Measurements from ENCODE around the gene EPB41L4A.
"Not testable (repeated sequence)": the region's sequence is repeated elsewhere in the genome, so short reads cannot be mapped to it uniquely, and the experiment has no call there.

EPB41L4A gene

DNA sequence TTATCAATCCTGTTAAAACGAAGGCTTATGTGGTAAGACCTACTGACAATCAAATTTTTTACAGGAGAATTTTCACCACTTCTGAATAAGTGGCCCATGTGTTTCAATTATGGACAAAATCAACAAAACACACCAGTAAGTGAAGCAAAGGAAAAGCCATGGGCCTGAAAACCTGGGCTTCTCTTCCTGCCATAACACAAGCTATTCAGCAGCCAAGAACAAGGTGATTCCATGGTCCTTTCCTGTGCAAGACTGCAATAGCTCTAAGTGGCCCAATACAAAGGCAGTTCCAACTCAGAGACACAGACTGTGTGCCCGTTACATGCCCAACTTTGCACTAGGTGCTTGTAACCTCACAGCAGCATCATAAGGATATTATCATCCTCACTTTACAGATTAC, 168.5 kb downstream of the EPB41L4A start:
- DNase-seq, result no peak

DNA sequence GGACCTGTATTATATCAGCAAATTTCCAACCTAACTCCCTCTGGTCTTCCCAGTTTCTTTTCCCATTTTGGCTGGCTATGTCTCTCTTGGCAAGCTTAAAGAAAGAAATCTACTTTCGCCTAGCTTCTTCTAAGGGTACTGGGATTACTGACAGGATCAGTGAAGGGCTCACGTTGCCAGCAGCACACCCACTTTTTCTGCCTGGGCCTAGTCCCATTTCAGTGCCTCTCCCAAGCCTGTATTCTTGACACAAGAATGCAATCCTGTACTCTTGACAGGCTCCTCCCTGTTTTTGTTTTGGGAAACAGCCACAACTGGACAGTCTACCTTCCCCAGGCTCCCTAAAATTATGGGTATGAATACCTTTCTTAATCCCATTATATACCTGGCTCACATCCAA, 170.5 kb downstream of the EPB41L4A start:
- DNase-seq, result no peak

DNA sequence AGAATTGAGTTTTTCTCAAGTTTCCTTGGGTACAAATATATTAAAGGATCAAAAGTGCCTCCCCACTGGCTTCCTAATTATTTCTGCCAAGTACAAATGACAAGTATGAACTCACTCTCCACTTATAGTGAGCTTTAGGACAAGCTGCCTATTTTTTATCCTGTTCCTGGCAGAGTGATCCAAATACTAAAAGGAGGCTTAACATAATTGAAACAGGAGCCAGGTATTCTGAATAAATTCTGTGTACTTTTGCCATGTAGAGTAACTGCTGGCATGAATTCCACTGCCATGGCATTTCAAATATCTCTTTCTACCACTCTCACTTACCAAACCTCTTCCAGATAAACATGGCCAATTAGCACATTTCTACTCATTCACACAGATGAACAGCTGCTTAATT, 171.1 kb downstream of the EPB41L4A start:
- no peak for DNase-seq

DNA sequence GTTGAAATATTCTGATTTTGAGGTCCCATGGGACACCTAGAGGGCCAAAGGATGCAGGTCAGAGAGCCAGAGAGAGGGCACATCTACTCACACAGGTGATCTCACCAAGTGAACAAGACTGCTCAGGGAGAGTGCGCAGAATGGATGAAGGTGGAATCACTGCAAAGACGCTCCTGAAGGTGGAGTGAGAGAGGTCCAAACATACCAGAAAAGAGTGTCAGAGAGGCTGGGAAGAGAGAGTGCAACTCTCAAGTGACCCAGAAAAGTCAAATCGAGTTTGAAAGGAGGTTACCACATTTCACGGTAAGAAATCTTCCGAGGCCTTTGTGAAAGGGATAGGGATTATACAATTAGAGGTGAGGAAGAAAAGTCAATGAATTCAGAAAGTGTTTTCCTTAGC, 173.4 kb downstream of the EPB41L4A start:
- DNase-seq, result no peak

DNA sequence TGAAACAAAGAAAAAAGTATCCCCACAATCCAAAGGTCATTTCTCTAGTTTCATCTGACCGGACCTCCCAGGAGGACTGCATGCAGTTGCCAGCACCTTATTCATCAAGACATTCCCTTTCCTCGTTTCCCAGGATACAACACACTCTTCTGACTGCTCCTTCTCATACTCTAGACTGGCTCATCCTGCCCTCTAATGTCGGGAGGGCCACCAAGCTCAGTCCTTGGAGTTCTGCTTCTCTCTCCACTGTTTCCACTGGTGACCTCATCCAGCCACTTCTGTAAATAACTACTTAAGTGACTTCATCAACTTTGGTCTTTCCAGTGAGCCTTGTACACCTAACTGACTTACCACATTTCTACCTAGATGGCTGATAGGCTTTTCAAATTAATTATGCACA, 179.1 kb downstream of the EPB41L4A start:
- DNase-seq, result no peak

DNA sequence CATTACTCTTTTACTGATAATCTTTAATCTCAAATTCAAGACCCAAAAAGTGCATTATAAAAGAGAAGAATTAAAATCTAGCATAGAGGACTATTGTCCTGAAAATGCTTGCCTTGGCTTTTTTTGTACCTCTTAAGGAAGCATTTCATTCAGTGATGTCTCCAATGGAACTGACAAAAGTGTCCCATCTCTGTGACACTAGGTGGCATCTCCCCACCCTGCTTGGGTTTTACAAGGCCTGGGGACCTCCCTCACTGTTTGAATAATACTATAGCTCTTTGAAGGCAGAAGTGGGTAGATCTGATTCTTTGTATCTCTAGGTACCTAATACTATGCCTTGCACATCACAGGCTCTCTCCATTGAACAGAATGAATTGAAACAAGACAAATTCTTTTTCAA, 180.6 kb downstream of the EPB41L4A start:
- DNase-seq, result no peak

DNA sequence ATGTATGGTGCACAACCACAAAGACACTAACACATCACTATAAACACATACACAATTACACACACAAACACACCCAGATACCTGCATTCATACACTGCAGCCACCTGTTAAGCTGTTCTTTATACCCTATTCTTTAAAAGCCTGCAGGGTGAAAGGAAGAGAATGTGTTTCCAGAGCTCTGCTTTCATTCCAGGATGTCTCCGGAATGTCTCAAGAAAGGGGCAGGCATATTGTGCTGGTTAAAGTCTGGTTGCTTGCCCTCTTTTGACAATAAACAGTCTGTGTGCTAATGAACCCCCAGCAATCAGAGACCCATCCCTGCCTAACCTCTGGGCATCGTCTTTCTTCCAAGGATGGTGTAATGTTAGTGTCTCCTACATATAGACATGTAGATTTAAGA, 181.6 kb downstream of the EPB41L4A start:
- DNase-seq, result no peak

DNA sequence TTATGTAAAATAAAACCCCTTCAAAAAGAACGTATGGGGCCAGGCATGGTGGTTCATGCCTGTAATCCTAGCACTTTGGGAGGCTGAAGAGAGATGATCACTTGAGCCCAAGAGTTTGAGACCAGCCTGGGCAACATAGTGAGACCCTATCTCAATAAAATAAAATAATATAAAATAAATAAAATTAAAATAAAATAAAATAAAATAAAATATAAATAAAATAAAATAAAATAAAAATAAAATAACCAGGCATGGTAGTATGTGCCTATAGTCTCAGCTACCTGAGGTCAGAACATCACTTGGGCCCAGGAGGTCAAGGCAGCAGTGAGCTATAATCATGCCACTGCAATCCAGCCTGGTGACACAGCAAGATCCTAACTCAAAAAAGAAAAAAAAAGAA, 185.1 kb downstream of the EPB41L4A start:
- DNase-seq, result no peak

DNA sequence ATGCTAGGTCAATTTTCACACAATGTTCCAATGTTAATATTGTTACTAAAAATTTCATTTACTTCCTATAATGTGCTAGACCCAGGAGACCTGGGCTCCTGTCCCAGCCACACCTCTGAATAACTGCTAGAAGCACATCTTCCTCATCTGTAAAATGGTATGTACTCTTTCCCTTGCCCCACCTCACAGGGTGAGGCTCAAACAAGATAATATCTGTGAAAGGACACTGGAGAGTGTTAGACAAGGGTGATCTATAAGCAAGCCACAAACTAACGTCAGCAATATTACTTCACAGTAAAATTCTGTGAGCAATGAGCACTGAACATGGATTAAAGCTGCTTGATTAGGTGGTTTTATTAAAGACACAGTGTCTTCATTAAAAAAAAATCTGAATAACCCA, 186.4 kb downstream of the EPB41L4A start:
- no peak for DNase-seq

DNA sequence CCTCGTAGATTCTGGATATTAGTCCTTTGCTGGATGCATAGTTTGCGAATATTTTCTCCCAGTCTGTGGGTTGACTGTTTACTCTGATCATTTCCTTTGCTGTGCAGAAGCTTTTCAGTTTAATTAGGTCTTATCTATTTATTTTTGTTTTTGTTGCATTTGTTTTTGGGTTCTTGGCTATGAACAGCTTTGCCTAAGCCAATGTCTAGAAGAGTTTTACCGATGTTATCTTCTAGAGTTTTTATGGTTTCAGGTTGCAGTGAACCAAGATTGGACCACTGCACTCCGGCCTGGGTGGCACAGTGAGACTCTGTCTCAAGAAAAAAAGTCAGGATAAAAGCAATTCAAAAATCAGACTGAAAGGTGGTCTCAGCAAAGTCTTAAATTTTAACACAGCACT, 188.5 kb downstream of the EPB41L4A start:
- no peak for DNase-seq

DNA sequence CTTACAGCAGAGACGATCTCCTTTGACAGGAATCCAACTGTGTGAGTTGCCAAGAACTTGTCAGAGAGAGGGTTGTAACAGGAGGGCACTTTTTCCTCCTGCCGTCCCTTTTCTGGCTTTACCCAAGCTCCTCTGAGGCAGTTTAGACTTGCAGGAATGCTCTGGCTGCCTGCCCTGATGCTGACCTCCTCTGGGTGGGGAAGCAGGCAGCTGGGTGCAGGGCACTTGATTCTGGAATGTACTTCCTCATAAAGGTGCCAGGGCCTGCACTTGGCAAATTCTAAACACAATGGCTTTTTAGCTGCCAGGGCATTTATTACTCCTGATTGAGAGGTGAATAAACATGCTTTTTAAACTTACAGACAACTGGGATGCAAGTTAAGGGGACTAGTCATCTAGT, 190.4 kb downstream of the EPB41L4A start:
- no peak for DNase-seq

DNA sequence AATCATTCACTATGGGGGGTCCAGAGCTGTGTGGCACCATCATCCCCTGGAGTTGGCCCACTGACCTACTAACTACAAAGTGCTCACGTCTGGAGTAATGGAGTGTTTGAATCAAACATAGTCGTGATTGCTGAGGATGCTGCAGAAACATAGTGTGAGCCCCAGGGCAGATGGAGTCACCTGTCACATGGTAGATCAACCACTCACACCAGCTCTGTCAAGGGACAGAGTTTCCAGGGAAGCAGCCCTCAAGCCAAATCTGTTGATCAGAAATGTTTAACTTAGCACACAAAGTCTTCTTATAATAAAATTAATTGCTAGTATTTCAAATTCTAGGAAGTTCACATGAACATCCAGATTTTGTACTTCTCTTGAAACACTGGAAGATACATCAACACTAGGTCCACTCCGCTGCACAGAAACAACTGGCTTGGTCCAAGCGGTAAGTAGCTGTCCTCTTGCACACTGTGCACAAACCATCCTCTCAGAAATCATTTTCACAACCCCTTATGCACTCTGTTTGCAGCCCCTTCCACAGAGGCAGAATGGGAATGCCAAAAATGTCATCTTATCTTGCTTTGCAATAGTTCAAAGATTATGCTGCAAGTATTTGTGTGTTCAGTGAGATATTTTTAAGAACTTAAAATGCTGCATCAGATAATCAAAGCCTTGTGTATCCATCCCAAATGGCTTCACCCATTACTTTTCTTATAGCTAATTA, 191.0 kb downstream of the EPB41L4A start:
- no peak for DNase-seq

DNA sequence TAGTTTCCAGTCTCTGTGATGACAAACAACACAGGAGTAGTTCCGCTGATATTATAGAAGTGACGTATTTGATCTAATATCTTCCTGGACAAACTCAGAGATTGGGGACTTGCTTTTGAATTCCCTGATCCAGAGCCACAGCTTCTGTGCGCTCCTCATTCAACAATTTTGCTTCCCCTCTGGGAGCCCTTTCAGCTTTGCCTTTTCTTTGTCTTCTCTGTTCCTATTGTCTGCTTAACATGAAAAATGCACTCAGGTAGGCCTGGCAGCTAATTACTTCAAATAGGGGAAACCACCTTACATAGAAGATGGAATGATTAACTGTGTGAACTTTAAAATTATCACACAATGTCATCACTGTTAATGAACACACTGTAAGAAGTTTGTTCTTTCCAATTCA, 192.9 kb downstream of the EPB41L4A start:
- DNase-seq, result no peak

DNA sequence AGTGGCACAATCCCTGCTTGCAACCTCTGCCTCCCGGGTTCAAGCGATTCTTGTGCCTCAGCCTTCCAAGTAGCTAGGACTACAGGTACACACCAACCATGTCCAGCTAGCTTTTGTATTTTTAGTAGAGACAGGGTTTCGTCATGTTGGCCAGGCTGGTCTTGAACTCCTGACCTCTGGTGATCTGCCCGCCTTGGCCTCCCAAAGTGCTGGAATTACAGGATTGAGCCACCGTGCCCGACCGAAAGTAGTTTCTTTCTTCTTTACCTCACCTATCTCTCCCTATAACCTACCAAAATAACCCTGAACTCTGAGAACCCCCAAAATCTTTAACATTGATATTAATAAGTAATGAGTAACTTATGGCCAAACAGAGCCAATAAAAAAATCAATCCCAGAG, 196.1 kb downstream of the EPB41L4A start:
- not testable (repeated sequence) for DNase-seq

DNA sequence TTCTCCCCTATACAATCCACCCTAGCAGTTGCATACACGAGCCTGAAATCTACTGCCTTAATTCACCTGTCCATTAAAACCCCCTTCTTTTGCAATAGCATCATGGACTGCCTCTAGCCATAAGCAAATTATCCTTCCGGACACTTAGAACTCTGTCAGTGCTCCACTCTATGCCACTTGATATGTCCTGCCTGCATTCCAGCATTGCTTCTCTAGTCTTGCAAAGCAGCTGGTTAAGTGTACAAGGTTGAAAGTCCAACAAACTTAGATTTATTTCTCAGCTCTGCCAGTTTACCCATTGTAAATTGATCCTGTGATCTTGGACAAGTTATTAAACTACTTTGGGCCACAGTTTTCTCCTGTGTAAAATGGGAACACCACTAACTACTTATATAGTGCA, 197.9 kb downstream of the EPB41L4A start:
- DNase-seq, result no peak

DNA sequence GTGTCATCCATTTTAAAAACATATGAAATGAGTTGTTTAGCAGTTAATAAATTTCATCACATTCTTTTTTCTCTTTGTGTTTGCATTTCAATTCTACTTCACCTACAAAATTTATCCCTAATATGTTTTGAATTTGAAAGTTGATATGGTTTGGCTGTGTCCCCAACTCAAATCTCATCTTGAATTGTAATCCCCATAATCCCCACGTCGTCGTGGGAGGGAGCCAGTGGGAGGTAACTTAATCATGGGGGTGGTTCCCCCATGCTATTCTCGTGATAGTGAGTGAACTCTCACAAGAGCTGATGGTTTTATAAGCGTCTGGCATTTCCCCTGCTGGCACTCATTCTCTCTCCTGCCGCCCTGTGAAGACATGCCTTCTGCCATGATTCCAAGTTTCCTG, 200.1 kb downstream of the EPB41L4A start:
- DNase-seq, result no peak

DNA sequence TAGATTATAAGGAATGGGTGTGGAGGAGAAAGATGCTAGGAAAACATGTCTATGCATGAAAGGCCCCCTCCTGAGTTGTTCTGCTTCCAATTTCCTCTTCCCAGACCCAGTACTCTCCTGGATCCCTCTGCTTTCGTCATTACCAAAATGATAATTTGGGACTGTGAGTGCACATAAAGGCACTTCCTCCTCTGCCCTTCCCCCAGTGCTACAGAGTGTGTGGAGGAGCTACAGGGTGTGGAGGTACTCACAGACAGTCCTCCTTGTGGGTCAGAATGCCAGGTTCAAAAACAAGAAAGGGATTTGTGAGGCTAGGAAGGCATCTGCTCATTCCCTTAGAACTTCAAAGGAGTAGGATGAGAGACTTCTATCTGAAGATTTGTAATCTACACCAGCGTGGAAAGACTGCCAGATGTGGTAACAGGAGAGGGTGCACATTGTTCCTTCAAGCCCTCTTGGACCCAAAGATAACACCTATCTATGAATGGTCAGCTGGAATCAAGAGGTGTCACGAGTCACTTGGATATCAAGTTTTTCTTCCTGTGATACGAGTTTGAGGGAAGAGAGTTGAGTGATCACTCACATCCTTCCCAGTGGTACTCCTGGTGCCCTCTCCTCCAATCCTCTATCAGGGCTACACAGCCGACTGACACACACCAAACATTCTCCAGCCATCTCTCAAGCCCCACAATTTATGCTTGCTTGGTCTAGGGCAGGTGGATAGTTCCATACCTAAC, 201.1 kb downstream of the EPB41L4A start:
- DNase-seq, result no peak

DNA sequence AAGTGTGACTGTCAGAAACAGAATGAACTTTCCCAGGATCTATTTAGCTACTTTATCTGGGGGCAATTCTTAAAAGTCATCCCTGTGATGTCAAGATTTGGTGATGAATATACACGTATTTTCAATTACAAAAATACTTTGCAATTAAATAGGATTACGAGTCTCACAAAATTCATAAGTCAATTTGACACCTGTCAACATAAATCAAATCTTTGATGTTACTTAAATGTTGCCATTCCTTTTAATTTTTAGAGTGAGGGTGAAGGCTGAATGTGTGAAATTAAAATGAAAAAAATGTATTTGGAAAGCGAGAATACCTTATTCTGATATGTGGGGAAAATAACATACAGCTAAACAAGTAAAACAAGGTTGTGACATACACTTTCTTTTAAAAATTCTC, 202.9 kb downstream of the EPB41L4A start:
- DNase-seq, result no peak

DNA sequence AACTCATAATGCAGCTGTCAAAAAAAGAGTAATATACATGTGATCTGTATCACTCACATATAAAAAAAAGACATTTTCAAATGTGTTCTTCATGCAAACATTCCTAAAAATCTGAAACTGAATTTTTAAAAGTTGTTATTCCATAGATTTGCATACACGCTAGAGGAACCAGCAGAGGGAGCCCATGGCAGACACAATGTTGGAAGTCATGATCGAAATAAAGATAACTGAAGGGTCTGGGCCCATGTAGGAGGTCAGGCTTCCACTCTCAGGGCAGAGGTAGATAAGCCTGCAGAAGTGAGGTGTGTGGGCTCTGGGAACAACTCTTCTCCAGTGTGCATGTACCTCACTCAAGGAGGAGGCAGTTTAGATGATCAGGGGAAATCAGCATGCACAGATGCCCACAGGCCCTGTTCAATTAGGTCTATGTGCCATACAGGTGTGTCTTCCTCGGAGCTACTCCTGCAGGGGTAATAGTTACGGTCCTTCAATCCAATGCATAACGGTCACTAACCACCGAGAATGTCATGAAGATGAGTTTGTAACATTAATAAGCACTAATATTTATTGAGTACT, 208.6 kb downstream of the EPB41L4A start:
- no peak for DNase-seq

DNA sequence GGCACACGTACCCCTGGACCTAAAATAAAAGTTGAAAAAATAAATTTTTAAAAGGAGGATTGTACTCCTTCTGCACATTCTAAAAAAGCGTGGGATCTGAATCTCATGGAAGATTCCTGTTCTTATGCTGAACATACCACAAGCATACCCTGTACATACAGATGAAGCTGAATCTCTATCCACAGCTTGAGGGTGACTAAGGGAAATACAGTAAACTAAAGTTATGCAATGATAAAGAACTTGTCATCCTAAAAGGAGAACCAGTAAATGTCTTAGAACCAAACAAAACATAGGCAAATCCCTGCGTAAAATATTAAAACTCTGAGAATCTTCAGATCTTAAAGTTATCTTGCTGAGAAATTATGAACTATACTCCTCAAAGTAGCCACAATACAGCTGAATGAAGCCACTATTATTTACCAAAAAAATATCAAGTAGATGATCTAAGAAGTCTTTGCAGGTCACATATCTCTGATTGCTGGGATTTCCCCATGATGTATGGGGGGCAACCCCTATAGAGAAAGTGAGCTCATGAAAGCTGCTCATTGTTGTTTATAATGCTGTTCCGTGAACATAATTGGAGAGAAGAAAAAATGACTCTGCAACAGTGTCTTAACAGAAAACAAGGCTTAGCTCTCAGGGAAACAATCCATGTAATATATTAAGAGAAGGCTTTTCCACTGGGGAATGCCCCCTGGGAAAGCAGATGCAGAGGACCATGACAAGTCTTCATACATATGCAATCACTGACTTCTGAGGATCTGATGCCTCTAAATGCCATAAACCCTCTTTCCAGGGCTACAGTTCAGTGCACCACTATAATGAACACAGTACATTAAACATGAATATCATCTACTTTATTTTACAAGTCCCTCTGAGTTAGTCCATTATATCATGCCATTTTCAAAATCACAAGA, 210.1 kb downstream of the EPB41L4A start:
- DNase-seq, result no peak

DNA sequence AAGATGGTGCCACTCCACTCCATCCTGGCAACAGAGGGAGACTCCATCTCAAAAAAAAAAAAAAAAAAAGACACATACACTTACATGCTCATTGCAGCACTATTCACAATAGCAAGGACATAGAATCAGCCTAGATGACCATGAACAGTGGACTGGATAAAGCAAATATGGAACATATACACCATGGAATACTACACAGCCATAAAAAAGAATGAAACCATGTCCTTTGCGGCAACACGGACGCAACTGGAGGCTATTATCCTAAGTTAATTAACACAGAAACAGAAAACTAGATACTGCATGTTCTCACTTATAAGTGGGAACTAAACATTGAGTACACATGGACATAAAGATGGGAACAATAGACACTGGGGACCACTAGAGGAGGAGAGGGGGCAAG, 210.9 kb downstream of the EPB41L4A start:
- DNase-seq, result not testable (repeated sequence)

DNA sequence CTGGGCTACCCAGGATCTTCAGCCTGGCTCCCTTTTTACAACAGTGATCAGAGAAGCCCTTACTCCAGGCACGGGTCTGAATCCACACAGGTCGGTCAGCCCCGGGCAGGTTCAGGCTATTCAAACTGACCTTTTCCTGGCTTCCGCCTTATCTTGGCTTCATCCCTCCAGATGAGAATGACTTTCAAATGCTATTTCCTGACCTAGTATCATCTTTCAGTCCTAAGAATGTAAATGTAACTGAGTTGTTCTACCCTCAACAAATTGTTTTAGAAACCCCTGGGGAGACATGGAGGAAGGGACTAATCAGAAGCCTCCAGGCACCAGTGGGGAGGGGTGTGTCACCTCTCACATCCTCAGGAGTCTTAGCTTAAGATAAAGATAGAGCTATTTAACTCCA, 213.2 kb downstream of the EPB41L4A start:
- no peak for DNase-seq

DNA sequence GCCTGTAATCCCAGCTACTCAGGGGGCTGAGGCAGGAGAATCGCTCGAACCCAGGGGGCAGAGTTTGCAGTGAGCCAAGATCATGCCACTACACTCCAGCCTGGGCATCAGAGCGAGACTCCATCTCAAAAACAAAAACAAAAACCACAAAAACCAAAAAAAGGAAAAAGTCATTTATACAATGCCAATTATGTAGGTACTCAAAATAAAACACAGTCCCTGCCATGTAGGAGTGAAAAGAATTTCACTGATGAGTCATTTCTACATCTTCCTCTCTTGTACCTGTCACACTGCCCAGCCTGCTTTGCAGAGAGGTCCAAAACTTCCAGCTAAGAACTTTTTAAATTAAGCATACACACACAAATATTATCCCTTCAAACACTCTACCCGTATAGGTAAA, 215.8 kb downstream of the EPB41L4A start:
- DNase-seq, result no peak

Data from SHP77 treated with DMSO at 0.1 percent for 48 hours (cell line).